ENCODE data around the gene FAM185A. TPM values are rescaled to one million over a fixed set of nuclear protein-coding genes. Genes with fewer than 3 reads are reported as not detected.
"Not testable (repeated sequence)": the region's sequence is repeated elsewhere in the genome, so short reads cannot be mapped to it uniquely, and the experiment has no call there.

FAM185A gene
- total RNA-seq, 3 donors from 2014 or later, result 8.7 to 12.2 (median 10.4) TPM

- H3K36me3 ChIP-seq (ENCODE audit: low read depth); H3K4me1 ChIP-seq (ENCODE audit: low read depth); intact Hi-C loops (cut with DNase I, micrococcal nuclease); H3K4me3 ChIP-seq; DNase-seq; H3K9me3 ChIP-seq; ATAC-seq: not testable (repeated sequence)
Observed at GRCh38 chr7:102794567-102794966, 45.8 kb downstream of the FAM185A start.

- H3K4me3 ChIP-seq; ATAC-seq; H3K9me3 ChIP-seq; H3K36me3 ChIP-seq (ENCODE audit: low read depth); DNase-seq; H3K4me1 ChIP-seq (ENCODE audit: low read depth); intact Hi-C loops (cut with DNase I, micrococcal nuclease): not testable (repeated sequence)
Observed at GRCh38 chr7:102795987-102796595, 47.3 kb downstream of the FAM185A start.

GRCh38 chr7:102806613-102807012 lies 57.8 kb downstream of the FAM185A start:
- no peaks in the 10 kb centered on the region for H3K4me1 ChIP-seq (ENCODE audit: low read depth)
- no peak for TF ChIP-seq CTCF (IDR thresholded peaks at IDR 0.05)

GRCh38 chr7:102810916-102811315 lies 62.1 kb downstream of the FAM185A start:
- no peak for TF ChIP-seq CTCF (IDR thresholded peaks at IDR 0.05)
- Histone ChIP-seq H3K4me3 (no peak overlapping the region), H3K9me3 (no peaks in the 10 kb centered on the region), H3K36me3 (ENCODE audit: low read depth) (no peaks in the 10 kb centered on the region), H3K4me1 (ENCODE audit: low read depth) (no peaks in the 10 kb centered on the region)
- intact Hi-C loops (cut with DNase I, micrococcal nuclease), result no loop called here
- DNase-seq (no peak), ATAC-seq (no peak)

More at GRCh38 chr7:102806613-102807012, 57.8 kb downstream of the FAM185A start:
- Histone ChIP-seq H3K36me3 (ENCODE audit: low read depth) (no peaks in the 10 kb centered on the region), H3K9me3 (no peaks in the 10 kb centered on the region), H3K4me3 (no peak overlapping the region)
- no peak for ATAC-seq
- intact Hi-C loops (cut with DNase I, micrococcal nuclease), result no loop called here
- DNase-seq, result no peak

- no peaks in the 10 kb centered on the region for H3K4me1 ChIP-seq (ENCODE audit: low read depth)
Observed at GRCh38 chr7:102811942-102812678, 63.3 kb downstream of the FAM185A start.

GRCh38 chr7:102813191-102814024 lies 64.6 kb downstream of the FAM185A start:
- no peaks in the 10 kb centered on the region for H3K4me1 ChIP-seq (ENCODE audit: low read depth)
- no peaks in the 10 kb centered on the region for H3K9me3 ChIP-seq
- no peak overlapping the region for H3K4me3 ChIP-seq
- TF ChIP-seq CTCF (IDR thresholded peaks at IDR 0.05), result no peak
- ATAC-seq (no peak), DNase-seq (no peak)
- H3K36me3 ChIP-seq (ENCODE audit: low read depth), result no peaks in the 10 kb centered on the region
- intact Hi-C loops (cut with DNase I, micrococcal nuclease), result no loop called here

More at GRCh38 chr7:102811942-102812678, 63.3 kb downstream of the FAM185A start:
- H3K36me3 ChIP-seq (ENCODE audit: low read depth), result no peaks in the 10 kb centered on the region
- no peaks in the 10 kb centered on the region for H3K9me3 ChIP-seq
- no peak for TF ChIP-seq CTCF (IDR thresholded peaks at IDR 0.05)
- intact Hi-C loops (cut with DNase I, micrococcal nuclease), result no loop called here
- no peak for ATAC-seq
- H3K4me3 ChIP-seq, result no peak overlapping the region
- no peak for DNase-seq
